ENCODE results near the gene C1QTNF9.
"Not testable (repeated sequence)": the region's sequence is repeated elsewhere in the genome, so short reads cannot be mapped to it uniquely, and the experiment has no call there.

C1QTNF9 gene

GRCh38 chr13:24323036-24323738, 13.8 kb downstream of the C1QTNF9 start:
- DNase-seq (ENCODE audit: low read depth in 3 of 3), result no peak

GRCh38 chr13:24323739-24324075, 14.3 kb downstream of the C1QTNF9 start:
- no peak for DNase-seq (ENCODE audit: low read depth in 3 of 3)

GRCh38 chr13:24327598-24327997, 18.2 kb downstream of the C1QTNF9 start:
- DNase-seq (ENCODE audit: low read depth in 3 of 3), result not testable (repeated sequence)

- DNase-seq (ENCODE audit: low read depth in 3 of 3), result no peak
Measured at GRCh38 chr13:24328145-24328544, 18.8 kb downstream of the C1QTNF9 start.

GRCh38 chr13:24338721-24339120, 29.3 kb downstream of the C1QTNF9 start:
- no peak for DNase-seq (ENCODE audit: low read depth in 3 of 3)

- no peak for DNase-seq (ENCODE audit: low read depth in 3 of 3)
Measured at GRCh38 chr13:24339937-24340607, 30.7 kb downstream of the C1QTNF9 start.

GRCh38 chr13:24340608-24340955, 31.2 kb downstream of the C1QTNF9 start:
- no peak for DNase-seq (ENCODE audit: low read depth in 3 of 3)

GRCh38 chr13:24341439-24341838, 32.1 kb downstream of the C1QTNF9 start:
- DNase-seq (ENCODE audit: low read depth in 3 of 3), result no peak

- DNase-seq (ENCODE audit: low read depth in 3 of 3), result no peak
Measured at GRCh38 chr13:24348385-24348784, 39.0 kb downstream of the C1QTNF9 start.

- DNase-seq (ENCODE audit: low read depth in 3 of 3), result no peak
Measured at GRCh38 chr13:24348797-24349515, 39.6 kb downstream of the C1QTNF9 start.

- not testable (repeated sequence) for DNase-seq (ENCODE audit: low read depth in 3 of 3)
Measured at GRCh38 chr13:24349778-24350664, 40.6 kb downstream of the C1QTNF9 start.

- no peak for DNase-seq (ENCODE audit: low read depth in 3 of 3)
Measured at GRCh38 chr13:24351423-24351822, 42.0 kb downstream of the C1QTNF9 start.

- no peak for DNase-seq (ENCODE audit: low read depth in 3 of 3)
Measured at GRCh38 chr13:24353736-24354135, 44.4 kb downstream of the C1QTNF9 start.

GRCh38 chr13:24355103-24355502, 45.7 kb downstream of the C1QTNF9 start:
- no peak for DNase-seq (ENCODE audit: low read depth in 3 of 3)

- no peak for DNase-seq (ENCODE audit: low read depth in 3 of 3)
Measured at GRCh38 chr13:24356270-24356669, 46.9 kb downstream of the C1QTNF9 start.

GRCh38 chr13:24356837-24357236, 47.5 kb downstream of the C1QTNF9 start:
- DNase-seq (ENCODE audit: low read depth in 3 of 3), result no peak

GRCh38 chr13:24357756-24358155, 48.4 kb downstream of the C1QTNF9 start:
- no peak for DNase-seq (ENCODE audit: low read depth in 3 of 3)

GRCh38 chr13:24358836-24359235, 49.5 kb downstream of the C1QTNF9 start:
- DNase-seq (ENCODE audit: low read depth in 3 of 3), result not testable (repeated sequence)

- not testable (repeated sequence) for DNase-seq (ENCODE audit: low read depth in 3 of 3)
Measured at GRCh38 chr13:24359252-24359651, 49.9 kb downstream of the C1QTNF9 start.

GRCh38 chr13:24360106-24360505, 50.7 kb downstream of the C1QTNF9 start:
- no peak for DNase-seq (ENCODE audit: low read depth in 3 of 3)

GRCh38 chr13:24361113-24361512, 51.7 kb downstream of the C1QTNF9 start:
- no peak for DNase-seq (ENCODE audit: low read depth in 3 of 3)

- no peak for DNase-seq (ENCODE audit: low read depth in 3 of 3)
Measured at GRCh38 chr13:24361852-24362366, 52.5 kb downstream of the C1QTNF9 start.
